K562 (cell line): ENCODE results near the gene NPR1. TPM values are rescaled to one million over a fixed set of nuclear protein-coding genes. Genes with fewer than 3 reads are reported as not detected.

ENCODE experiments used
- BRD4 ChIP-seq: fragments of 200-600 bp; sonication (generic); IDR thresholded peaks from 2 replicates; pipeline ENCODE4 v1.6.1; 2017; ENCODE audit warnings: inconsistent platforms
- CTBP1 ChIP-seq: fragments of 450-650 bp; IDR thresholded peaks from 2 replicates; pipeline ENCODE4 v1.6.1; 2016; ENCODE audit warnings: borderline replicate concordance
- FOXJ2 ChIP-seq: fragments of 200-800 bp; sonication (Bioruptor generic); IDR thresholded peaks from 2 replicates; pipeline ENCODE4 v1.6.1; 2016; ENCODE audit warnings: missing genetic modification characterization, missing compliant biosample characterization
- GATA2 ChIP-seq: sonication (generic); formaldehyde crosslinking; IDR thresholded peaks from 2 replicates; pipeline ENCODE4 v1.4.0; 2020; ENCODE audit warnings: mild to moderate bottlenecking, missing genetic modification reagents
- HEY1 ChIP-seq: fragments of 250-450 bp; sonication (Bioruptor Pico); IDR thresholded peaks from 2 replicates; pipeline ENCODE4 v1.5.0; 2020; ENCODE audit warnings: mild to moderate bottlenecking, moderate library complexity, borderline replicate concordance
- MTA1 ChIP-seq: fragments of 450-650 bp; IDR thresholded peaks from 2 replicates; pipeline ENCODE4 v1.6.1; 2017; ENCODE audit warnings: borderline replicate concordance
- POLR2A ChIP-seq: fragments of 450-650 bp; conservative IDR thresholded peaks from 2 replicates; pipeline ENCODE4 v1.6.1; 2016
- TAF9B ChIP-seq: fragments of 450-650 bp; IDR thresholded peaks from 2 replicates; pipeline ENCODE4 v1.6.1; 2018; ENCODE audit warnings: mild to moderate bottlenecking; ENCODE audit not compliant: partially characterized antibody
- ZNF274 ChIP-seq: IDR thresholded peaks from 2 replicates; pipeline ENCODE4 v1.6.1; 2011; ENCODE audit warnings: low read depth, mild to moderate bottlenecking, low read length, moderate library complexity, borderline replicate concordance
- ZNF311 ChIP-seq: fragments of 250-450 bp; sonication (Bioruptor Pico); IDR thresholded peaks from 2 replicates; pipeline ENCODE4 v1.4.0; 2020; ENCODE audit warnings: mild to moderate bottlenecking, moderate library complexity
- ZNF57 ChIP-seq: fragments of 450-650 bp; formaldehyde crosslinking; IDR thresholded peaks from 2 replicates; pipeline ENCODE4 v1.4.0; 2020; ENCODE audit warnings: mild to moderate bottlenecking, moderate library complexity
- polyA plus RNA-seq, 8 experiments: library from polyadenylated mRNA; depleted of rRNA in 4 of 8; stranded (reverse) in 5 of 8; unstranded in 3 of 8; fragments of >200 nt; fragmentation: Nextera tagmentation in 2 of 8; fragmentation: Illumina TruSeq in 1 of 8; extraction: Ambion mirVana in 2 of 8; extraction: Trizol in 1 of 8; gene quantifications; 2 replicates each; pipeline versions ENCODE4 v1.2.1 to v1.2.3, GENCODE V29; 2011 to 2014; ENCODE audit warnings: inconsistent platforms in 1 of 8, missing spikeins in 1 of 8
- total RNA-seq, 7 experiments: library from RNA; depleted of rRNA in 6 of 7; stranded (reverse); fragments of >200 nt in 6 of 7; fragmentation: Illumina TruSeq in 2 of 7; extraction: Trizol in 2 of 7; gene quantifications; 2 replicates each; pipeline versions ENCODE4 v1.2.1 to v1.2.3, GENCODE V29; 2011 to 2021; ENCODE audit warnings: low replicate concordance in 1 of 7
- TF ChIP-seq, protein P1 (sequence below): fragments of 200-800 bp; sonication (Bioruptor generic); IDR thresholded peaks from 2 replicates; pipeline ENCODE4 v1.6.1; 2017; ENCODE audit warnings: missing genetic modification characterization, missing compliant biosample characterization

Gene NPR1
- total and polyA plus RNA-seq, 9 of the 15 experiments (the other 6 are each of a cell fraction or from before 2014, with no cell fraction given) = 0.05 to 0.16 (median 0.06) TPM; not detected in 6

- TF ChIP-seq BRD4 = peak; percentile 69
- peak; percentile 89 for TF ChIP-seq TAF9B
- TF ChIP-seq GATA2 (CRISPR knock-in tag) = peak; percentile 63; the same call in 1 of the 2 replicates
- TF ChIP-seq ZNF311 = no peak
- TF ChIP-seq CTBP1 = peak; percentile 63; the same call in 1 of the 2 replicates
- TF ChIP-seq MTA1 = peak; percentile 79
- no peak for TF ChIP-seq HEY1 (CRISPR knock-in tag)
- TF ChIP-seq, protein P1, sequence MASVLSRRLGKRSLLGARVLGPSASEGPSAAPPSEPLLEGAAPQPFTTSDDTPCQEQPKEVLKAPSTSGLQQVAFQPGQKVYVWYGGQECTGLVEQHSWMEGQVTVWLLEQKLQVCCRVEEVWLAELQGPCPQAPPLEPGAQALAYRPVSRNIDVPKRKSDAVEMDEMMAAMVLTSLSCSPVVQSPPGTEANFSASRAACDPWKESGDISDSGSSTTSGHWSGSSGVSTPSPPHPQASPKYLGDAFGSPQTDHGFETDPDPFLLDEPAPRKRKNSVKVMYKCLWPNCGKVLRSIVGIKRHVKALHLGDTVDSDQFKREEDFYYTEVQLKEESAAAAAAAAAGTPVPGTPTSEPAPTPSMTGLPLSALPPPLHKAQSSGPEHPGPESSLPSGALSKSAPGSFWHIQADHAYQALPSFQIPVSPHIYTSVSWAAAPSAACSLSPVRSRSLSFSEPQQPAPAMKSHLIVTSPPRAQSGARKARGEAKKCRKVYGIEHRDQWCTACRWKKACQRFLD (CRISPR knock-in tag) = peak; percentile 20; the same call in 1 of the 2 replicates
- peak; percentile 97 for TF ChIP-seq POLR2A
- TF ChIP-seq FOXJ2 = peak; percentile 87
- TF ChIP-seq ZNF57 (CRISPR knock-in tag) = no peak
- TF ChIP-seq ZNF274 = peak; percentile 67
- TF ChIP-seq, all 486 proteins: peak for 164
Observed at GRCh38 chr1:153670859-153671627, 7.4 kb upstream of the NPR1 start, which contains the start of gene ILF2 (continued).
